B cell (primary cell): ENCODE results near the gene COL25A1. TPM values are rescaled to one million over a fixed set of nuclear protein-coding genes. Genes with fewer than 3 reads are reported as not detected.

Experiments
- ATAC-seq: fragments of 200-7000 bp; cut with Tn5 transposase; one replicate; pipeline ENCODE4 v1.10.0; 2021; ENCODE audit warnings: low read depth, mild to moderate bottlenecking, moderate number of reproducible peaks, moderate library complexity
- CTCF ChIA-PET: fragments of 350-600 bp; sonication (Branson Sonifier 250); formaldehyde crosslinking; loops from one replicate; lab custom pipeline; 2021; ENCODE audit warnings: antibody characterized with exemption, inconsistent platforms; lab: Charles Lee
- POLR2A ChIA-PET: fragments of 350-600 bp; sonication (Branson Sonifier 250); formaldehyde crosslinking; loops from one replicate; lab custom pipeline; 2021; ENCODE audit warnings: antibody characterized with exemption; lab: Charles Lee
- DNase-seq: peaks from one replicate; pipeline ENCODE4 v3.0.0; 2013
- H2AFZ ChIP-seq: 2 replicates; pipeline ENCODE4 v1.6.1; 2012; ENCODE audit warnings: mild to moderate bottlenecking, low read depth, low read length; ENCODE audit not compliant: insufficient read depth, poor library complexity, severe bottlenecking
- H3K27ac ChIP-seq, 2 donors: 1 replicate in 1 of 2; 2 replicates in 1 of 2; pipeline ENCODE4 v1.5.1; 2012 to 2013; ENCODE audit warnings: low read length in 2 of 2, mild to moderate bottlenecking in 2 of 2, moderate library complexity in 1 of 2
- H3K27me3 ChIP-seq, 4 experiments: fragments of 200-600 bp in 1 of 4; sonication (generic) in 1 of 4; replicated peaks in 1 of 4; 1 replicate in 2 of 4; 2 replicates in 2 of 4; pipeline versions ENCODE4 v1.6.1 to v1.7.0; 2013 to 2016; ENCODE audit warnings: low read length in 3 of 4, mild to moderate bottlenecking in 2 of 4, mixed read lengths in 1 of 4, moderate library complexity in 1 of 4; ENCODE audit not compliant: insufficient read depth in 4 of 4, control insufficient read depth in 3 of 4; ENCODE audit errors: control extremely low read depth in 1 of 4
- H3K36me3 ChIP-seq, 2 experiments: replicated peaks in 1 of 2; 1 replicate in 1 of 2; 2 replicates in 1 of 2; pipeline versions ENCODE4 v1.6.1 to v1.7.1; 2013; ENCODE audit warnings: low read length in 1 of 2; ENCODE audit not compliant: insufficient read depth in 2 of 2, control insufficient read depth in 1 of 2; ENCODE audit errors: control extremely low read depth in 1 of 2, extremely low read depth in 1 of 2
- H3K4me1 ChIP-seq, 2 donors: fragments of 200-600 bp in 1 of 2; sonication (generic) in 1 of 2; 1 replicate in 1 of 2; 2 replicates in 1 of 2; pipeline versions ENCODE4 v1.5.1 to v1.6.1; 2013 to 2017; ENCODE audit warnings: low read length in 2 of 2; ENCODE audit not compliant: control insufficient read depth in 2 of 2, insufficient read depth in 2 of 2
- H3K4me2 ChIP-seq: replicated peaks from 2 replicates; pipeline ENCODE3; 2012; ENCODE audit warnings: mild to moderate bottlenecking, low read depth, low read length; ENCODE audit not compliant: poor library complexity, severe bottlenecking
- H3K4me3 ChIP-seq, 5 experiments: fragments of 200-600 bp in 1 of 5; sonication (generic) in 1 of 5; 1 replicate in 3 of 5; 2 replicates in 2 of 5; pipeline versions ENCODE4 v1.5.1 to v1.7.0; 2011 to 2016; ENCODE audit warnings: low read length in 4 of 5, mild to moderate bottlenecking in 4 of 5, low read depth in 2 of 5, control low read depth in 1 of 5, moderate library complexity in 1 of 5; ENCODE audit not compliant: insufficient read depth in 1 of 5; ENCODE audit errors: control extremely low read depth in 1 of 5, extremely low read depth in 1 of 5
- H3K79me2 ChIP-seq: fragments of 200-600 bp; sonication (generic); one replicate; pipeline ENCODE4 v1.6.0; 2016; ENCODE audit warnings: low read length; ENCODE audit not compliant: control insufficient read depth, insufficient read depth
- H3K9ac ChIP-seq: fragments of 200-600 bp; sonication (generic); 2 replicates; pipeline ENCODE4 v1.6.1; 2017; ENCODE audit warnings: mild to moderate bottlenecking, low read length, moderate library complexity
- H3K9me3 ChIP-seq, 3 donors: one replicate each; pipeline versions ENCODE4 v1.6.1 to v1.7.1; 2013; ENCODE audit warnings: low read length in 2 of 3; ENCODE audit not compliant: control insufficient read depth in 2 of 3, insufficient read depth in 1 of 3; ENCODE audit errors: control extremely low read depth in 1 of 3
- H4K20me1 ChIP-seq: 2 replicates; pipeline ENCODE4 v1.6.0; 2012; ENCODE audit warnings: mild to moderate bottlenecking, low read length; ENCODE audit not compliant: insufficient read depth, control insufficient read depth, poor library complexity, severe bottlenecking
- H3K27ac Mint-ChIP-seq: one replicate; pipeline ENCODE4 v1.8.0; 2021; ENCODE audit warnings: mixed read lengths
- H3K27me3 Mint-ChIP-seq: one replicate; pipeline ENCODE4 v1.8.0; 2021; ENCODE audit warnings: mixed read lengths
- H3K4me1 Mint-ChIP-seq: one replicate; pipeline ENCODE4 v1.8.0; 2021; ENCODE audit warnings: mixed read lengths
- H3K4me3 Mint-ChIP-seq: one replicate; pipeline ENCODE4 v1.8.0; 2021; ENCODE audit warnings: mixed read lengths
- H3K9me3 Mint-ChIP-seq: one replicate; pipeline ENCODE4 v1.8.0; 2022; ENCODE audit warnings: mixed read lengths; ENCODE audit not compliant: insufficient read depth
- CTCF ChIP-seq: fragments of 200-600 bp; IDR thresholded peaks from one replicate; pipeline ENCODE4 v1.8.0; 2022; ENCODE audit warnings: antibody characterized with exemption, mild to moderate bottlenecking
- EZH2 ChIP-seq: IDR thresholded peaks from 2 replicates; pipeline ENCODE4 v1.6.1; 2012; ENCODE audit warnings: borderline replicate concordance, low read depth, mild to moderate bottlenecking, moderate library complexity, low read length; ENCODE audit not compliant: insufficient read depth, poor library complexity, severe bottlenecking
- WGBS: methylation state at CpG from one replicate; pipeline ENCODE4 v1.1.5; 2013; ENCODE audit warnings: missing lambda C conversion rate; ENCODE audit not compliant: insufficient coverage; 5-methylcytosine and 5-hydroxymethylcytosine counted together
- intact Hi-C: fragments of 100-400 bp; cut with micrococcal nuclease; formaldehyde crosslinking; loops from one replicate; pipeline ENCODE4 v1.10.0; 2022
- polyA plus RNA-seq: library from polyadenylated mRNA; depleted of rRNA; stranded (reverse); fragments of >200 nt; gene quantifications from 2 replicates; pipeline ENCODE4 v1.2.3, GENCODE V29; 2012
- total RNA-seq, 2 donors: library from RNA; stranded (reverse); fragments of 120-200 nt in 1 of 2; gene quantifications; 1 replicate in 1 of 2; 2 replicates in 1 of 2; pipeline versions ENCODE4 v1.2.3 to v1.2.4, GENCODE V29; 2013 to 2022

COL25A1 gene
- total and polyA plus RNA-seq, 2 donors (not counting 1 experiment from before 2014, with no cell fraction given), result not detected

GRCh38 chr4:108839333-108839732 lies 463.1 kb downstream of the COL25A1 start:
- ChIA-PET POLR2A (no interaction called here), CTCF (no interaction called here)
- Histone ChIP-seq H3K9me3 (no peaks in the 10 kb centered on the region), H3K9ac (no peak overlapping the region), H2AFZ (no peak overlapping the region), H3K27ac (no peak overlapping the region), H3K4me1 (no peaks in the 10 kb centered on the region), H3K4me3 (no peak overlapping the region), H3K27me3 (no peaks in the 10 kb centered on the region), H3K79me2 (no peaks in the 10 kb centered on the region), H4K20me1 (no peaks in the 10 kb centered on the region), H3K36me3 (no peaks in the 10 kb centered on the region), H3K4me2 (no peak overlapping the region)
- Mint-ChIP-seq H3K4me3 (no peak overlapping the region), H3K27me3 (no peaks in the 10 kb centered on the region), H3K9me3 (no peaks in the 10 kb centered on the region), H3K4me1 (no peaks in the 10 kb centered on the region), H3K27ac (no peak overlapping the region)
- intact Hi-C loops, result no loop called here
- no peak for DNase-seq
- ATAC-seq, result no peak
- TF ChIP-seq EZH2, result no peak
- no peak for TF ChIP-seq CTCF
- 79% methylated on average over 3 of the region's 3 CpGs for WGBS

- Mint-ChIP-seq H3K27ac (no peak overlapping the region), H3K9me3 (no peaks in the 10 kb centered on the region), H3K4me1 (no peaks in the 10 kb centered on the region), H3K4me3 (no peak overlapping the region), H3K27me3 (no peaks in the 10 kb centered on the region)
- Histone ChIP-seq H3K79me2 (no peaks in the 10 kb centered on the region), H3K9ac (no peak overlapping the region), H3K4me1 (no peaks in the 10 kb centered on the region), H3K4me3 (no peak overlapping the region), H2AFZ (no peak overlapping the region), H4K20me1 (no peaks in the 10 kb centered on the region), H3K27ac (no peak overlapping the region), H3K4me2 (no peak overlapping the region), H3K27me3 (no peaks in the 10 kb centered on the region), H3K9me3 (no peaks in the 10 kb centered on the region), H3K36me3 (no peaks in the 10 kb centered on the region)
- WGBS, result no CpG with 5 or more reads among the region's 4 CpGs
- intact Hi-C loops, result no loop called here
- ChIA-PET CTCF (no interaction called here), POLR2A (no interaction called here)
- ATAC-seq (no peak), DNase-seq (no peak)
- TF ChIP-seq CTCF (no peak), EZH2 (no peak)
Measured at GRCh38 chr4:108838451-108838850, 464.0 kb downstream of the COL25A1 start.
